ENCODE measurements around the gene SYT13. TPM values are rescaled to one million over a fixed set of nuclear protein-coding genes. Genes with fewer than 3 reads are reported as not detected.

The SYT13 gene
- total RNA-seq, 1 donor from 2014 or later = not detected

DNA sequence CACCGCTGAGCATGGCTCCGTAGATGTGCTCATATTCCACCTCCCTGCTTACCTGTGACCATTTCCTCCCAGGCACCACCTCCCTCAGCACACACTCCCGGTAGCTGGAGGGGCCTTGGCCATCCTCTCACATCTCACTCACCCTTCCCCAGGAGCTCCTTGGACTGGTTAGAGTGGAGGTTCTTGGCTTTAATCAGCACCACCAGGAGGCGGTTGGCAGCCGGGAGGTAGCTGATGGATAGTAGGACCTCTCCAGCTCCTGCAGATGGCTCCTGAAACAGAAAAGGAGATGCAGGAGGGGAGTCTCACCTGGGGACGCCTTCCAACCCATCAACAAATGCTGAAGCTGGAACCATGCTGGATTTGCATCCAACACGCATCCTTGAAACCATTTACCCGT is 39.9 kb downstream of the SYT13 start:
- H3K4me3 ChIP-seq = no peak overlapping the region
- intact Hi-C loops (cut with DNase I) = no loop called here
- H3K27me3 ChIP-seq = no peaks in the 10 kb centered on the region
- H3K9me3 ChIP-seq = no peaks in the 10 kb centered on the region
- DNase-seq (ENCODE audit: low spot score in 2 of 2) = no peak
- no peaks in the 10 kb centered on the region for H3K4me1 ChIP-seq
- TF ChIP-seq, protein P1, sequence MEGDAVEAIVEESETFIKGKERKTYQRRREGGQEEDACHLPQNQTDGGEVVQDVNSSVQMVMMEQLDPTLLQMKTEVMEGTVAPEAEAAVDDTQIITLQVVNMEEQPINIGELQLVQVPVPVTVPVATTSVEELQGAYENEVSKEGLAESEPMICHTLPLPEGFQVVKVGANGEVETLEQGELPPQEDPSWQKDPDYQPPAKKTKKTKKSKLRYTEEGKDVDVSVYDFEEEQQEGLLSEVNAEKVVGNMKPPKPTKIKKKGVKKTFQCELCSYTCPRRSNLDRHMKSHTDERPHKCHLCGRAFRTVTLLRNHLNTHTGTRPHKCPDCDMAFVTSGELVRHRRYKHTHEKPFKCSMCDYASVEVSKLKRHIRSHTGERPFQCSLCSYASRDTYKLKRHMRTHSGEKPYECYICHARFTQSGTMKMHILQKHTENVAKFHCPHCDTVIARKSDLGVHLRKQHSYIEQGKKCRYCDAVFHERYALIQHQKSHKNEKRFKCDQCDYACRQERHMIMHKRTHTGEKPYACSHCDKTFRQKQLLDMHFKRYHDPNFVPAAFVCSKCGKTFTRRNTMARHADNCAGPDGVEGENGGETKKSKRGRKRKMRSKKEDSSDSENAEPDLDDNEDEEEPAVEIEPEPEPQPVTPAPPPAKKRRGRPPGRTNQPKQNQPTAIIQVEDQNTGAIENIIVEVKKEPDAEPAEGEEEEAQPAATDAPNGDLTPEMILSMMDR (IDR thresholded peaks at IDR 0.05) = no peak
- H3K36me3 ChIP-seq = no peaks in the 10 kb centered on the region
- H3K27ac ChIP-seq = no peak overlapping the region

GRCh38 chr11:45245218-45246045 is 40.7 kb downstream of the SYT13 start:
- Histone ChIP-seq H3K4me1 (no peaks in the 10 kb centered on the region), H3K27ac (no peak overlapping the region), H3K4me3 (no peak overlapping the region), H3K9me3 (no peaks in the 10 kb centered on the region), H3K27me3 (no peaks in the 10 kb centered on the region), H3K36me3 (no peaks in the 10 kb centered on the region)
- no peak for DNase-seq (ENCODE audit: low spot score in 2 of 2)
- TF ChIP-seq, protein P1 (IDR thresholded peaks at IDR 0.05) = no peak
- intact Hi-C loops (cut with DNase I) = no loop called here

DNA sequence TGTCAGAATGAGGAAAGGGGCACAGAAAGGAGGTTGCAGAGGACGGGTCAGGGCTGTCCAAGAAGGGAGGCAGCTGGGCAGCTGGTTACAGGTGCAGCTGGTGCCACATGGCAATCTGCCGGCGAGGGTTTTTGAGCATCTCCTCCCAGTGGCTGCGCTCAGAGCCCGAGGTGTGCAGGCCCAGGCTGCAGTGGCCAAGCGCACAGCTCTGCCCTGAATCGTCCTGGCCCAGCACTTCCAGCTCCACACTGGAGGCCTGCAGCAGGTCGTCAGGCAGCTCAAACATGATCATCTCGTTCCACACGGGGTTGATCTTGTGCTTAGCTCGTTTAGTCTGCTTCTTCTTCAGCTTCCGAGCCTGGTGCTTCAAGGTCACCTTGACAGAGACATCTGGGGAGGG is 42.2 kb downstream of the SYT13 start:
- intact Hi-C loops (cut with DNase I) = no loop called here
- no peaks in the 10 kb centered on the region for H3K36me3 ChIP-seq
- TF ChIP-seq, protein P1 (IDR thresholded peaks at IDR 0.05) = no peak
- no peak overlapping the region for H3K4me3 ChIP-seq
- H3K27me3 ChIP-seq = no peaks in the 10 kb centered on the region
- H3K9me3 ChIP-seq = no peaks in the 10 kb centered on the region
- no peak overlapping the region for H3K27ac ChIP-seq
- H3K4me1 ChIP-seq = no peaks in the 10 kb centered on the region
- DNase-seq (ENCODE audit: low spot score in 2 of 2) = no peak

DNA sequence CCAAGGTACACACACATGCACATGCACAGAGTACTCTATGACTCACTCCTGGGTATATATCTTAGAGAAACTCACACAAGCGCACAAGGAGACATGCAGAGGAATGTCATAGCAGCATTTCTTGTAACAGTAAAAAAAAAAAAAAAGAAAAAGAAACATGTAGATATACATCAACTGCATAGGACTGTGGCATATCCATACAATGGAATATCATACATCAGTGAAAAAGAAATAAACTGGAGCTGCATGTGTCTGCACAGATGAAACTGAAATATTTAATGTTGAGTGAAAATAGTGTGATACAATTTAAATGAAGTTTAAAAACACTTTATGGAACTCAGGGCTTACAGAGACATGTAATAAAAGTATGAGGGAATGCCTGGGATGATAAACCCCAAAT is 46.4 kb downstream of the SYT13 start:
- DNase-seq (ENCODE audit: low spot score in 2 of 2) = no peak
- intact Hi-C loops (cut with DNase I) = no loop called here
- Histone ChIP-seq H3K36me3 (no peaks in the 10 kb centered on the region), H3K9me3 (no peaks in the 10 kb centered on the region), H3K27ac (no peak overlapping the region), H3K4me3 (no peak overlapping the region), H3K27me3 (no peaks in the 10 kb centered on the region), H3K4me1 (no peaks in the 10 kb centered on the region)
- TF ChIP-seq, protein P1 (IDR thresholded peaks at IDR 0.05) = no peak

DNA sequence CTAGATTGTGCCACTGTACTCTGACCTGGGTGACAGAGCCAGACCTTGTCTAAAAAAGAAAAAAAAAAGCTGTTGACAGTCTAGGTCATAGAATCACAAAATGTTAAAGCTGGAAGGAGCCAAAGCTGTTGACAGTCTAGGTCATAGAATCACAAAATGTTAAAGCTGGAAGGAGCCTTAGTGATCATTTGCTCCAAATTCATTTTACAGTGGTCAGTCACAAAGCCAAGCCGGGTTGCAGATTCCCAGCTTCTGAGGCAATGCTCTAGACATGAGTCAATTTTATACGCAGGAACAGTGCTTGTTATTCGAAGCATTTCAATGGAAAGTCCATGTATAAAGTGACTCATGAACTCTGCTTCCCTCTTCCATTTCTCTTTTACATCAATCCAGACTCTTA is 47.4 kb downstream of the SYT13 start:
- H3K27ac ChIP-seq = no peak overlapping the region

More for the DNA sequence above, 47.4 kb downstream of the SYT13 start:
- intact Hi-C loops (cut with DNase I) = no loop called here
- TF ChIP-seq, protein P1 (IDR thresholded peaks at IDR 0.05) = no peak
- H3K4me1 ChIP-seq = no peaks in the 10 kb centered on the region
- no peak overlapping the region for H3K4me3 ChIP-seq
- H3K36me3 ChIP-seq = no peaks in the 10 kb centered on the region
- DNase-seq (ENCODE audit: low spot score in 2 of 2) = peak in 1 of 2 donors; percentile 65
- H3K9me3 ChIP-seq = no peaks in the 10 kb centered on the region
- no peaks in the 10 kb centered on the region for H3K27me3 ChIP-seq
